CD14-positive monocyte (primary cell): ENCODE measurements around the gene TEX51. TPM values are rescaled to one million over a fixed set of nuclear protein-coding genes. Genes with fewer than 3 reads are reported as not detected.
A peak's percentile ranks its signal among the peaks of the same experiment; 100 is the strongest.

Experiments
- DNase-seq, 3 donors: peaks; one replicate each; pipeline ENCODE4 v3.0.0-alpha.2; 2011 to 2022
- H2AFZ ChIP-seq: 2 replicates; pipeline ENCODE4 v1.6.0; 2012; ENCODE audit warnings: mild to moderate bottlenecking, low read depth, low read length, inconsistent platforms; ENCODE audit not compliant: insufficient read depth, poor library complexity, severe bottlenecking
- H3K27ac ChIP-seq, 2 donors: 1 replicate in 1 of 2; 2 replicates in 1 of 2; pipeline ENCODE4 v1.5.1; 2012 to 2013; ENCODE audit warnings: low read length in 2 of 2, control low read depth in 1 of 2, inconsistent platforms in 1 of 2, low read depth in 1 of 2, mild to moderate bottlenecking in 1 of 2
- H3K27me3 ChIP-seq, 2 donors: one replicate each; pipeline versions ENCODE4 v1.6.0 to v1.6.1; 2011 to 2013; ENCODE audit warnings: low read length in 2 of 2; ENCODE audit not compliant: control insufficient read depth in 2 of 2, insufficient read depth in 2 of 2
- H3K36me3 ChIP-seq, 2 donors: replicated peaks in 1 of 2; 1 replicate in 1 of 2; 2 replicates in 1 of 2; pipeline versions ENCODE4 v1.5.1 to v1.6.1; 2012 to 2013; ENCODE audit warnings: low read length in 2 of 2, control low read depth in 1 of 2, inconsistent platforms in 1 of 2, mild to moderate bottlenecking in 1 of 2; ENCODE audit not compliant: insufficient read depth in 2 of 2, control insufficient read depth in 1 of 2
- H3K4me1 ChIP-seq, 2 donors: 1 replicate in 1 of 2; 2 replicates in 1 of 2; pipeline versions ENCODE4 v1.5.1 to v1.6.1; 2012 to 2013; ENCODE audit warnings: low read length in 2 of 2, control low read depth in 1 of 2, inconsistent platforms in 1 of 2, mild to moderate bottlenecking in 1 of 2, moderate library complexity in 1 of 2; ENCODE audit not compliant: insufficient read depth in 2 of 2, control insufficient read depth in 1 of 2
- H3K4me2 ChIP-seq: replicated peaks from 2 replicates; pipeline ENCODE3; 2012; ENCODE audit warnings: low read length, moderate library complexity, mild to moderate bottlenecking; ENCODE audit not compliant: poor library complexity, severe bottlenecking; ENCODE audit errors: extremely low read depth
- H3K4me3 ChIP-seq, 3 experiments: fragments of 200-600 bp in 1 of 3; sonication (generic) in 1 of 3; replicated peaks in 1 of 3; 1 replicate in 2 of 3; 2 replicates in 1 of 3; pipeline ENCODE4 v1.5.1; 2011 to 2013; ENCODE audit warnings: low read length in 3 of 3, mild to moderate bottlenecking in 3 of 3, control low read depth in 2 of 3, low read depth in 2 of 3, inconsistent platforms in 1 of 3, moderate library complexity in 1 of 3
- H3K79me2 ChIP-seq: 2 replicates; pipeline ENCODE4 v1.6.0; 2012; ENCODE audit warnings: mild to moderate bottlenecking, control low read depth, inconsistent platforms, low read length, moderate library complexity; ENCODE audit not compliant: insufficient read depth
- H3K9ac ChIP-seq: 2 replicates; pipeline ENCODE4 v1.6.0; 2017; ENCODE audit warnings: low read length, mild to moderate bottlenecking; ENCODE audit not compliant: insufficient read depth, poor library complexity, severe bottlenecking
- H3K9me3 ChIP-seq, 2 donors: replicated peaks in 1 of 2; 1 replicate in 1 of 2; 2 replicates in 1 of 2; pipeline versions ENCODE4 v1.5.1 to v1.6.1; 2012 to 2013; ENCODE audit warnings: low read length in 2 of 2, control low read depth in 1 of 2; ENCODE audit not compliant: control insufficient read depth in 1 of 2, insufficient read depth in 1 of 2
- H4K20me1 ChIP-seq: 2 replicates; pipeline ENCODE4 v1.6.0; 2012; ENCODE audit warnings: mild to moderate bottlenecking, low read length, control low read depth, moderate library complexity; ENCODE audit not compliant: insufficient read depth
- H3K27ac Mint-ChIP-seq, 7 donors: one replicate each; pipeline ENCODE4 v1.8.0; 2020; ENCODE audit warnings: mild to moderate bottlenecking in 7 of 7, mixed read lengths in 7 of 7, moderate library complexity in 6 of 7, inconsistent platforms in 2 of 7
- H3K27me3 Mint-ChIP-seq, 3 donors: one replicate each; pipeline ENCODE4 v1.8.0; 2021 to 2022; ENCODE audit warnings: low read depth in 3 of 3, mild to moderate bottlenecking in 3 of 3, mixed read lengths in 3 of 3, moderate library complexity in 3 of 3, inconsistent platforms in 1 of 3
- H3K36me3 Mint-ChIP-seq, 2 donors: one replicate each; pipeline ENCODE4 v1.8.0; 2020; ENCODE audit warnings: mixed read lengths in 2 of 2, inconsistent platforms in 1 of 2, mild to moderate bottlenecking in 1 of 2
- H3K4me1 Mint-ChIP-seq: one replicate; pipeline ENCODE4 v1.8.0; 2020; ENCODE audit warnings: mild to moderate bottlenecking, mixed read lengths
- H3K4me3 Mint-ChIP-seq, 2 donors: one replicate each; pipeline ENCODE4 v1.8.0; 2020; ENCODE audit warnings: mild to moderate bottlenecking in 2 of 2, mixed read lengths in 2 of 2, moderate library complexity in 1 of 2
- H3K9me3 Mint-ChIP-seq, 7 donors: one replicate each; pipeline ENCODE4 v1.8.0; 2020 to 2022; ENCODE audit warnings: mixed read lengths in 7 of 7, mild to moderate bottlenecking in 6 of 7, moderate library complexity in 6 of 7, inconsistent platforms in 2 of 7
- WGBS: methylation state at CpG from one replicate; pipeline ENCODE4 v1.1.5; 2013; ENCODE audit warnings: missing lambda C conversion rate; ENCODE audit not compliant: insufficient coverage; 5-methylcytosine and 5-hydroxymethylcytosine counted together
- intact Hi-C, 2 donors: fragments of 100-400 bp; cut with micrococcal nuclease; formaldehyde crosslinking; loops; one replicate each; pipeline versions ENCODE4 v1.15.0 to v1.15.1; 2023
- polyA plus RNA-seq, 3 donors: library from polyadenylated mRNA; depleted of rRNA in 1 of 3; unstranded in 2 of 3; stranded (reverse) in 1 of 3; fragments of 300-500 nt in 2 of 3; fragments of >200 nt in 1 of 3; fragmentation: Illumina TruSeq in 2 of 3; gene quantifications; 1 replicate in 2 of 3; 2 replicates in 1 of 3; pipeline ENCODE4 v1.2.3, GENCODE V29; 2012 to 2021
- TF ChIP-seq, protein P1 (sequence below): fragments of 200-600 bp; IDR thresholded peaks from one replicate; pipeline ENCODE4 v1.8.0; 2022; ENCODE audit warnings: antibody characterized with exemption, mild to moderate bottlenecking

TEX51 gene
- polyA plus RNA-seq, 3 donors: not detected

DNA sequence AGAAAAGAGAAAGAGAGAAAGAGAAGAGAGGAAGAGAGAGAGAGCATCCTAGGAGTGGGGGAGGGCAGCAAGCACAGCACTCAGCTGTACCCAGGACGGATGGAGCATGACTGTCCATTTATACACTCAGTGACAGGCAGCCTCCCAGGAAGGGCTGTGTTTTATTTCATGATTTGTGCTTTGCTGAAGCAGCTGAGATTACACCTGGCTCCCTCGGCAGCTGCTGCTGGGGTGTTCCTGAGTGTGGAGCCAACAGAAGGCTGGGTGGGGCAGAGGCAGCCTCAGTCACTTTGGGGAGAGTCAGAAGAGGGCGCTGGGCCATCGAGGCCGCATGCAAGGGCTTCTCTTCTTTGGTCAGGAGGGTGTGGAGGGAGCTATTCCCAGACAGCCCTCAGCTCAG lies 47.8 kb upstream of the TEX51 start:
- no peak overlapping the region for H3K4me2 ChIP-seq
- WGBS: 46% methylated on average over 2 of the region's 5 CpGs
- DNase-seq: no peak
- H3K4me1 ChIP-seq: peaks cover 8 to 11% of the 10 kb centered on the region in 2 donors
- no peak overlapping the region for H3K9ac ChIP-seq
- no peak overlapping the region for H3K4me3 Mint-ChIP-seq
- peaks cover 5 to 24% (median 13%) of the 10 kb centered on the region in 7 donors for H3K9me3 Mint-ChIP-seq
- TF ChIP-seq, protein P1, sequence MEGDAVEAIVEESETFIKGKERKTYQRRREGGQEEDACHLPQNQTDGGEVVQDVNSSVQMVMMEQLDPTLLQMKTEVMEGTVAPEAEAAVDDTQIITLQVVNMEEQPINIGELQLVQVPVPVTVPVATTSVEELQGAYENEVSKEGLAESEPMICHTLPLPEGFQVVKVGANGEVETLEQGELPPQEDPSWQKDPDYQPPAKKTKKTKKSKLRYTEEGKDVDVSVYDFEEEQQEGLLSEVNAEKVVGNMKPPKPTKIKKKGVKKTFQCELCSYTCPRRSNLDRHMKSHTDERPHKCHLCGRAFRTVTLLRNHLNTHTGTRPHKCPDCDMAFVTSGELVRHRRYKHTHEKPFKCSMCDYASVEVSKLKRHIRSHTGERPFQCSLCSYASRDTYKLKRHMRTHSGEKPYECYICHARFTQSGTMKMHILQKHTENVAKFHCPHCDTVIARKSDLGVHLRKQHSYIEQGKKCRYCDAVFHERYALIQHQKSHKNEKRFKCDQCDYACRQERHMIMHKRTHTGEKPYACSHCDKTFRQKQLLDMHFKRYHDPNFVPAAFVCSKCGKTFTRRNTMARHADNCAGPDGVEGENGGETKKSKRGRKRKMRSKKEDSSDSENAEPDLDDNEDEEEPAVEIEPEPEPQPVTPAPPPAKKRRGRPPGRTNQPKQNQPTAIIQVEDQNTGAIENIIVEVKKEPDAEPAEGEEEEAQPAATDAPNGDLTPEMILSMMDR: no peak
- no peak overlapping the region for H3K4me3 ChIP-seq
- peak overlapping the region in 1 of 7 donors; percentile 6 for H3K27ac Mint-ChIP-seq
- peaks cover 14% of the 10 kb centered on the region for H3K4me1 Mint-ChIP-seq
- intact Hi-C loops: no loop called here
- no peaks in the 10 kb centered on the region for H3K79me2 ChIP-seq
- H3K27ac ChIP-seq: no peak overlapping the region
- H3K36me3 Mint-ChIP-seq: peaks cover 0 to 2% of the 10 kb centered on the region in 2 donors
- no peaks in the 10 kb centered on the region for H4K20me1 ChIP-seq
- peaks cover 0 to 3% (median 0%) of the 10 kb centered on the region in 3 donors for H3K27me3 Mint-ChIP-seq
- H3K27me3 ChIP-seq: no peaks in the 10 kb centered on the region
- peaks cover 7 to 16% of the 10 kb centered on the region in 2 donors for H3K9me3 ChIP-seq
- no peaks in the 10 kb centered on the region for H3K36me3 ChIP-seq
- no peak overlapping the region for H2AFZ ChIP-seq

DNA sequence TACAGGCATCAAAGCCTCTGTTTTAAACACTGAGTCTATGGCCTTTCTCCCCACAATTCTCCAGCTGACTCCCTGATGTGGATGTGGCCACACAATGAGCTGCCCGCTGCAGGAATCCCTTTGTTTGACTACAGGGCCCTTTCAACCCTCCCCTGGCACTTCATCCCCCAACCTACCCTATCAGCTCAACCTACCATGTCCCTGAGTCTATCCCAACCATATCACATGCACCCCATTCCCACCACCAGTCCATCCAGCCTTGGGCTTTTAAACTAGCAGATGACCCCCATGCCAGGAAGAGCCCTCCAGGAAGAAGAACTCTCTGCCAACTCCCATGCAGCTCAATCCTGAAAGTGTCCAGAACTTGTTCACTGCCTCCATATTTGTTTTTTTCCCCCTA lies 46.9 kb upstream of the TEX51 start:
- peaks cover 0 to 3% (median 2%) of the 10 kb centered on the region in 3 donors for H3K27me3 Mint-ChIP-seq
- H3K9ac ChIP-seq: no peak overlapping the region
- no peaks in the 10 kb centered on the region for H3K36me3 ChIP-seq
- H3K9me3 ChIP-seq: peaks cover 7 to 16% of the 10 kb centered on the region in 2 donors
- no peaks in the 10 kb centered on the region for H4K20me1 ChIP-seq
- H3K36me3 Mint-ChIP-seq: peaks cover 0 to 2% of the 10 kb centered on the region in 2 donors
- DNase-seq: no peak
- intact Hi-C loops: no loop called here
- H3K4me1 Mint-ChIP-seq: peaks cover 6% of the 10 kb centered on the region
- WGBS: 100% methylated on average over 1 of the region's 1 CpG
- H3K27ac Mint-ChIP-seq: peak overlapping the region in 1 of 7 donors; percentile 26
- H3K4me2 ChIP-seq: no peak overlapping the region
- H3K4me3 Mint-ChIP-seq: no peak overlapping the region
- peaks cover 5 to 24% (median 13%) of the 10 kb centered on the region in 7 donors for H3K9me3 Mint-ChIP-seq
- peaks cover 3 to 4% of the 10 kb centered on the region in 2 donors for H3K4me1 ChIP-seq
- H3K27me3 ChIP-seq: no peaks in the 10 kb centered on the region
- no peak overlapping the region for H2AFZ ChIP-seq
- TF ChIP-seq, protein P1: no peak
- H3K27ac ChIP-seq: no peak overlapping the region
- H3K79me2 ChIP-seq: no peaks in the 10 kb centered on the region
- no peak overlapping the region for H3K4me3 ChIP-seq
